Islet precursor cell (in vitro differentiated cells): ENCODE results near the gene ZC3H15.
"Not testable (repeated sequence)": the region's sequence is repeated elsewhere in the genome, so short reads cannot be mapped to it uniquely, and the experiment has no call there.

ENCODE experiments used
- DNase-seq: peaks from one replicate; pipeline ENCODE4 v3.0.0-alpha.2; 2018

The ZC3H15 gene

GRCh38 chr2:186485871-186486650 lies at the start of gene ZC3H15:
ZC3H15 (plus strand) TSS chr2:186486260; CDS start chr2:186486383, 123 bp downstream.
- DNase-seq = peak; percentile 99

- no peak for DNase-seq
Measured at GRCh38 chr2:186437719-186438118, 48.3 kb upstream of the ZC3H15 start.

- not testable (repeated sequence) for DNase-seq
Measured at GRCh38 chr2:186439673-186440095, 46.4 kb upstream of the ZC3H15 start.

- no peak for DNase-seq
Measured at GRCh38 chr2:186440506-186440905, 45.6 kb upstream of the ZC3H15 start.

GRCh38 chr2:186442885-186443284 lies 43.2 kb upstream of the ZC3H15 start:
- no peak for DNase-seq

- DNase-seq = no peak
Measured at GRCh38 chr2:186443851-186444250, 42.2 kb upstream of the ZC3H15 start.

GRCh38 chr2:186445506-186445905 lies 40.6 kb upstream of the ZC3H15 start:
- DNase-seq = no peak

- no peak for DNase-seq
Measured at GRCh38 chr2:186455613-186456012, 30.4 kb upstream of the ZC3H15 start.

- DNase-seq = no peak
Measured at GRCh38 chr2:186456941-186457340, 29.1 kb upstream of the ZC3H15 start.

GRCh38 chr2:186457908-186458307 lies 28.2 kb upstream of the ZC3H15 start:
- DNase-seq = no peak

- no peak for DNase-seq
Measured at GRCh38 chr2:186459009-186459408, 27.1 kb upstream of the ZC3H15 start.

- no peak for DNase-seq
Measured at GRCh38 chr2:186460465-186460864, 25.6 kb upstream of the ZC3H15 start.

- DNase-seq = no peak
Measured at GRCh38 chr2:186466743-186467142, 19.3 kb upstream of the ZC3H15 start.

- DNase-seq = no peak
Measured at GRCh38 chr2:186467421-186467820, 18.6 kb upstream of the ZC3H15 start.

GRCh38 chr2:186472722-186473493 lies 13.2 kb upstream of the ZC3H15 start:
- not testable (repeated sequence) for DNase-seq

- not testable (repeated sequence) for DNase-seq
Measured at GRCh38 chr2:186474239-186474638, 11.8 kb upstream of the ZC3H15 start.

- no peak for DNase-seq
Measured at GRCh38 chr2:186477790-186478189, 8.3 kb upstream of the ZC3H15 start.

GRCh38 chr2:186480991-186481390 lies 5.1 kb upstream of the ZC3H15 start:
- no peak for DNase-seq

- no peak for DNase-seq
Measured at GRCh38 chr2:186484062-186484735, 1.9 kb upstream of the ZC3H15 start.

GRCh38 chr2:186485576-186485870 lies 537 bp upstream of the ZC3H15 start:
- no peak for DNase-seq

GRCh38 chr2:186486651-186487647 lies 889 bp downstream of the ZC3H15 start:
- no peak for DNase-seq

GRCh38 chr2:186493564-186494085 lies 7.6 kb downstream of the ZC3H15 start:
- DNase-seq = no peak
